ENCODE results near the gene IAH1. TPM values are rescaled to one million over a fixed set of nuclear protein-coding genes. Genes with fewer than 3 reads are reported as not detected.

IAH1 gene
- total and polyA plus RNA-seq, 2 of the 4 experiments (the other 2 are of a cell fraction), result 84.5 to 89.8 TPM

- ChIA-PET POLR2A (ENCODE audit: unreplicated experiment) (no interaction called here), CTCF (no interaction called here)
- Histone ChIP-seq H3K23ac (ENCODE audit: low read depth, low read length) (no peak overlapping the region), H2AFZ (replicated peaks; ENCODE audit: low read length, poor library complexity) (no peak overlapping the region), H3K4ac (ENCODE audit: low read depth, low read length) (no peak overlapping the region), H3K4me2 (ENCODE audit: low read depth, low read length) (no peak overlapping the region), H2BK20ac (ENCODE audit: low read depth, low read length) (no peak overlapping the region), H3K9me1 (ENCODE audit: insufficient read depth, low read length) (peaks cover 20% of the 10 kb centered on the region), H2BK5ac (ENCODE audit: low read depth, low read length, poor library complexity, severe bottlenecking) (no peak overlapping the region), H2BK120ac (ENCODE audit: low read depth, low read length) (no peak overlapping the region), H3K4me3 (ENCODE audit: insufficient read depth, low read depth, low read length) (no peak overlapping the region), H3K14ac (replicated peaks; ENCODE audit: low read depth, low read length) (no peak overlapping the region), H3K79me1 (ENCODE audit: low read depth in 1 of 2, low read length in 2 of 2) (peaks cover 39 to 85% of the 10 kb centered on the region in 2 experiments), H3K4me1 (ENCODE audit: control insufficient read depth, insufficient read depth, low read length) (peaks cover 12% of the 10 kb centered on the region), H4K5ac (ENCODE audit: low read depth, low read length) (no peak overlapping the region), H3K9ac (ENCODE audit: low read depth, low read length) (no peak overlapping the region), H3K18ac (ENCODE audit: low read depth, low read length) (no peak overlapping the region), H3K27me3 (ENCODE audit: control insufficient read depth, insufficient read depth, low read length) (no peaks in the 10 kb centered on the region), H4K8ac (ENCODE audit: low read depth in 2 of 2, low read length in 2 of 2) (no peak overlapping the region), H4K91ac (ENCODE audit: insufficient read depth, low read depth, low read length) (no peak overlapping the region), H4K20me1 (ENCODE audit: insufficient read depth, low read length) (peaks cover 41% of the 10 kb centered on the region), H3K56ac (ENCODE audit: extremely low read depth, insufficient read depth, low read length) (no peak overlapping the region), H2AK9ac (replicated peaks; ENCODE audit: low read depth, low read length, poor library complexity) (no peak overlapping the region), H2AK5ac (ENCODE audit: low read depth, low read length) (no peak overlapping the region), H3K36me3 (ENCODE audit: control insufficient read depth, insufficient read depth, low read length) (peaks cover 69% of the 10 kb centered on the region), H3K27ac (ENCODE audit: insufficient read depth, low read length) (no peak overlapping the region), H3K9me3 (ENCODE audit: control insufficient read depth, insufficient read depth, low read length) (no peaks in the 10 kb centered on the region), H2BK15ac (ENCODE audit: low read depth, low read length) (no peak overlapping the region)
- TF ChIP-seq NFE2L2 (IDR thresholded peaks at IDR 0.05; ENCODE audit: low read depth, low read length), result no peak
- dilution Hi-C loops (cut with HindIII; ENCODE audit: low sequenced_read_pairs, unreplicated experiment) (no loop called here), in situ Hi-C loops (cut with MboI; ENCODE audit: low sequenced_read_pairs) (no loop called here), intact Hi-C loops (cut with micrococcal nuclease) (no loop called here)
- BruUV-seq (replicated peaks), result no TSS peak
- DNase-seq (no peak), ATAC-seq (ENCODE audit: low read depth) (no peak)
Measured at GRCh38 chr2:9483107-9483506, 8.8 kb downstream of the IAH1 start.

All from IMR-90 (cell line).